ENCODE results near the gene RASGRF2.

Gene RASGRF2

DNA sequence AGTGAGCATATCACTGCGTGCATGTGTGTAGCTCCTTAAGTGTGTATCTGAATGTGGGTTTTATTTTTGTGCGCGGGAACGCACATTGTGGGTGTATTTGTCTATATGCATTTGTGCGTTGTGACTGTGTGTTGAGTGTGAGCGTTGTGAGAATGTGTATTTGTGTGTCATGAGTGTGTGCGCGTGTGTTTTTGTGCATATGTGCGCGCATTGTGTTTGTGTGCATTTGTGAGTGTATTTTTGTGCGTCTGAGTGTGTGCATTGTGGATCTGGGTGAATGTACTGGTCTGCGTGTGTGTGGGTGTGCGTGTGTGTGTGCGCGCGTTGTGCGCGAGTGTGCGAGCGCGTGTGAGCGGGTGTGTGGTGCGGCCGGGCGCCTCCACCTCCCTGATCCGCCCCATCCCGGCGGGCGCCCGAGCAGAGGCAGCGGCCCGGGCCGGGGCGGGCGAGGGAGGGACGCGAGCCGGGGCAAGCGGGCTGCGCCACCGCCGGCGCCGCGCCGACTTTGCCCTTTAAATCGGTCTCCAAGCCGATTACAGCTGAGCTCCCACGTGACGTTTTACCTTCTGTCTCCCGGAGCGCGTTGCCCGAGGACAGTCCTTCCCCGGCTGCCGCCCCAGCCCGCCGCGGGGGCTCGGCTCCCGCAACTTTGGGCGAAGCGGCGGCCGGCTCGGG lies at the start of gene RASGRF2:
RASGRF2 (plus strand) TSS at position 596 of the 675 bp plus-strand sequence. CDS start 376 bp downstream, outside the sequence.
- peak; percentile 44 for DNase-seq (ENCODE audit: low spot score)

DNA sequence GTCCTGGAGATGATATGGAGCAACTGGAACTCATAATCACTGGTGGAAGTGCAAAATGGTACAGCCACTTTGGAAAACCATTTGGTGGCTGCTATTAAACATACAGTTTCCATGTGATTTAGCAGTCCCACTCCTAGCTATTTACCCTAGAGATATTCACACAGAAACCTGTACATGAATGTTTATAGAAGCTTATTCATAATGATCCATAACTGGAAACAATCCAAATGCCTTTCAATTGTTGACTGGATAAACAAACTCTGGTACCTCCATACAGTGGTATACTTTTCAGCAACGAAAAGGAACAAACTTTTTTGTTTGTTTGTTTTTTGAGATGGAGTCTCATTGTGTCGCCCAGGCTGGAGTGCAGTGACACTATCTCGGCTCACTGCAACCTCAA lies 47.7 kb upstream of the RASGRF2 start:
- no peak for DNase-seq (ENCODE audit: low spot score)

- DNase-seq (ENCODE audit: low spot score): no peak
These were observed 44.4 kb upstream of the RASGRF2 start for GRCh38 chr5:80915716-80916115.

GRCh38 chr5:80916676-80917075 lies 43.5 kb upstream of the RASGRF2 start:
- DNase-seq (ENCODE audit: low spot score): no peak

DNA sequence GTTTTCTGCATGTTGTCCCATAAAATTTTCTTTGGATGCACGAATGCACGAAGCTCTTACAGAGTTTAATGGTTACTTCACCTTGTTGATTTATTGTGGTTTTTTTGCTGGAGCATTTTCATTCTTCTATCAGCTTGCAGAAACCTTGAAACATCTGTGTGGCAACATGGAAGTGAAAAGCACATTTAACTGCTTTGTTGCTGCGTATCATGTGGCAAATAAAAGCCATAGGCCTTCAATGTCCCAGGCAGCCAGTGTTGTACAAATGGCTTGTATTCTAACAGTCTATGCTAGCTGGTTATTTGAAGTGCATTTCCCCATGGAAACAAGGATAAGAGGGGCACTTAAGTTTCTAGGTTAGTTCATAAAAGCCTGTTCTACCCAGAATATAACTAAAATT lies 42.5 kb upstream of the RASGRF2 start:
- no peak for DNase-seq (ENCODE audit: low spot score)

GRCh38 chr5:80919678-80920196 lies 40.4 kb upstream of the RASGRF2 start:
- no peak for DNase-seq (ENCODE audit: low spot score)

DNA sequence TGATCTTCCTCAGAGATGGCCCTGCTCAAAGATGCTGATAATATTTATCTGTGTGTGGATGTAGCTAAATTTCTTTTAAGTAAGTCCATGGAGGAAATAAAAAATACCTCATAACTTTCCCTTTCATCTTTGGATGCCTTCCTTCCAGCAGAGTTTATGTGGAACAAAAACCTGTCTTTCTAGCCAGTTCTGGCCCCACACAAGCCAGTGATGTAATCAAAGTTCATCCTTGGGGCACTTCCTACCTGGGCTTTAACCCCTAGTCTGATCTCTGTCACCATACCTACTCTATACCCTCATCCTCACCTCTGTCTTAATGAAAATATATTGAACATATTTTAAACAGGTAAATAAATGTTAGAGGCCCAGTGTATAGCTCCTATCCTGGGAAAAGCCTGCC lies 39.8 kb upstream of the RASGRF2 start:
- DNase-seq (ENCODE audit: low spot score): no peak

DNA sequence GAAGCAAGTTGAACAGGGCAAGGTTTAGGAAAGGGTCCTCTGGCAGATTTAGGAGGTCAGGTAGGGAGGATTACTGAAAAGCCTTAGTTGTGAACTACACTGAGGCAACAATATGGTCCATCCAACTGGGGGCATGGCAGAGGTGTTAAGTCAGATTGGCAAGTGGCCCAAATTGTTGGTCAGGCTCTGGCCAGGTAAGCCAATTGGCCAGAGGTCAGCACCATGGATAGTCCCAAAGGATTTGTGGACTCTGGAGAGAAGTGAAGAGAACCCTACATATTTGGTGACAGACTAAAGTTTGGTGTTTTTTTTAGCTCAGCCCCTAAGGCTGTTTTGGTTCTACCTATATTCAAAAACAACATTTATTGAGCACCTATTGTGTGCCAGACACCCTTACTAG lies 39.1 kb upstream of the RASGRF2 start:
- DNase-seq (ENCODE audit: low spot score): no peak

GRCh38 chr5:80925931-80926330 lies 34.2 kb upstream of the RASGRF2 start:
- DNase-seq (ENCODE audit: low spot score): no peak

DNA sequence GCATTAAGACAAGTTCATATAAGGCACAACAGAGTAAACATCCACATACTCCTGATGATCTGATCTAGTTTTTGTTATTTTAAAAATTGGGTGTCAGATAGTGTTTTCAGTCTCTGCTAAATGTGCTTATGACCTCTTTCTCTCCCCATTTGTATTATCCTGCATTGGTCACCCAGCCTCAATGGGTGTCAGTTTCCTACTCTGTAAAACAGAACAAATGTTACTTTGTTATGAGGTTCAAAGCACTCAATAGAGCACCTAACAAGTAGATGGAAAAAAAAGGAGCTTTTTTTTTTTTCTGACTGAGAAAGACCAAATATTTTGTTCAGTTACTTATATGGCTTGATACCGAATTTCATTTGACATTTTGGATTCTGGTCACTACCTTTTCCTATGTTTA lies 33.6 kb upstream of the RASGRF2 start:
- DNase-seq (ENCODE audit: low spot score): no peak

GRCh38 chr5:80926979-80927656 lies 33.0 kb upstream of the RASGRF2 start:
- no peak for DNase-seq (ENCODE audit: low spot score)

GRCh38 chr5:80928073-80928472 lies 32.1 kb upstream of the RASGRF2 start:
- no peak for DNase-seq (ENCODE audit: low spot score)

GRCh38 chr5:80930940-80931339 lies 29.2 kb upstream of the RASGRF2 start:
- no peak for DNase-seq (ENCODE audit: low spot score)

DNA sequence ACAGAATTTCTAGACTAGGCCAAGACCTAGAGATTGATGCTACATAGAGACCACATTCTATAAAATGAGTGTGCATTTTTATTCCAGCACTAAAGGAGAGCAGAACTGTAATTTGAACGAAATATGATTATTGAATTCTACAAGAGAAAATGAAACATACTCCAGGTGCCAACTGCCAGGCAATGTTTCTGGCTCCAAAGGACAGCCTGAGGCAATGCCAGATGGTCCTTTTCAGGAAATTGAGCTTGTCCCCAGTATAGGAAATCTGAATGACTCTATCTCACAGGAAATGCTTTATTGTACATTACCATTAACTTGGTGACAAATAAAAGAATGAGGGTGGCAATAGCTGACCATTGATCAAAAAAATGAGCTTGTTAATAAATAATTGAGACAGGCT lies 28.8 kb upstream of the RASGRF2 start:
- DNase-seq (ENCODE audit: low spot score): peak; percentile 4

- no peak for DNase-seq (ENCODE audit: low spot score)
These were observed 27.1 kb upstream of the RASGRF2 start for GRCh38 chr5:80933036-80933435.

DNA sequence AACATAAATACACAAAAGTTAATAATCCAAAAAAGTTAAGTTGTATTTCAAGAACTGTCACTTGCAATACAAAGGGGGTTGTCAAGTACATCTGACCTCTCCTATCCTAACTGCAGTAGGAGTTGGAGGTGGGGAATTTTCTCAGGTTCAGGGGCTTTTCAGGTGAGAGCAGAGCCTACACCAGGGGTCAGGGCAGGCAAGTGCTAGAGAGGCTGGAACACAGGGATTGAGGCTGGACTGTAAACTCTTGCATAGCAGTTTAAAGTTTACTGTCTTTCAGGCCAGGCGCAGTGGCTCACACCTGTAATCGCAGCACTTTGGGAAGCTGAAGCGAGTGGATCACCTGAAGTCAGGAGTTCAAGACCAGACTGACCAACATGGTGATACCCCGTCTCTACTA lies 25.4 kb upstream of the RASGRF2 start:
- no peak for DNase-seq (ENCODE audit: low spot score)

DNA sequence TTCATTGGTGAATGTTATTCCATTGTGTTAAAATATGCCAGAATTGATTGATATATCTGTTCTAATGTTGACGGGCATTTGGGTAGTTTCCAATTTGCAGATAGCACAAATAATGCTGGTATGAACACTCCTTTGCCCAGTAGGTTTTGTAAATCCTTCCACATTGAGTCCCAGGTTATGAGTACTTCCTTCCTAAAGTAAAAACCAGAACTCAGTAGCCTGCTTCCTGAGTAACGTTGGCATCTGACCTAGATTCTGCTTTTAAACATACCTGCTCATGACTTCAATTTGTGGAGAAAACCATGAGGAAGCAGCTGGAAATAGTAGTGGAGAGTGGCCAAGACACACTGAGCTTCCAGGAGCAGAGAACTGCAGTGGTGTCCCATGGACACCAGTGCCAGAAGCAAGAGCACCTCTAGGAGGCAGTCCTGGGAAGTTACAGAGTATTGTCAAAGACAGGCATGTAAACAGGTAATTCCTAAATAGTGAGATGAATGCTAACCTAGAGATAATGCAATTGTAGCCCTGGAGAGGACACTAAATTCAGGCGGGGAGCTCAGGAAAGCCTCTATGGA lies 24.3 kb upstream of the RASGRF2 start:
- DNase-seq (ENCODE audit: low spot score): no peak

DNA sequence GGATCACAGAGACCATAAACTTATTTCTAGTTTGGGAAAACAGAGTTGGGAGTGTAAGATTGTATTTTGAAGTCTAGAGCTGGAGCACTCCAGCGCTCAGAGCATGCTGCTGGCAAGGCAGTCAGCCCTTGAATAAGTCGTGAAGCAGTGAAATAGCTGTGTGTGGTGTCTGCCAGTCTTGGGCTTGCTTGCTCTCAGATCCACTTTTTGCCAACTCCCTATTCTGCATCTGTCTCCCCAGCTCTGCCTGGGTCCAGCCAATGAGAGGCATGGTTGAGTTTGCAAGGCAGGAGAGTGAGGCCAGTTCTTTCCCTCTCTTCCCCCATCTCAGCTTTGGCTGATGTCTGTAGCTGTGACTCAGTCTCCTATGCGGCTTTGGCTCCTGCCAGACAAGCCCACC lies 23.3 kb upstream of the RASGRF2 start:
- DNase-seq (ENCODE audit: low spot score): no peak

GRCh38 chr5:80937584-80938356 lies 22.4 kb upstream of the RASGRF2 start:
- DNase-seq (ENCODE audit: low spot score): no peak

DNA sequence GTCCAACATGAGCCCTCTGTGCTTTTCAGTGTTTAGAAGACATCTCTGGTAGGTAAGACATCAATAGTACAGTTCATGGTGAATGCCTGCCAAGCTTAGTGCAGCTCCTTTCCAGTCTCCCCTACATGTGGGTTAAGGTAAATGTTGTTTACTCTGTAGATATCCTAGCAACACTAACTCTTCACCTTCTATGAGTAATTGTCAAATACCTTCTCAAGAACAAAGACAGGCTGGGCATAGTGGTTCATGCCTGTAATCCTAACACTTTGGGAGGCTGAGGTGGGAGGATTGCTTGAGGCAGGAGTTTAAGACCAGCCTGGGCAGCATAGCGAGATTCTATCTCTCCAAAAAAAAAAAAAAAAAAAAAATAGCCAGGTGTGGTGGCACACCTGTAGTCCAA lies 18.7 kb upstream of the RASGRF2 start:
- DNase-seq (ENCODE audit: low spot score): no peak

DNA sequence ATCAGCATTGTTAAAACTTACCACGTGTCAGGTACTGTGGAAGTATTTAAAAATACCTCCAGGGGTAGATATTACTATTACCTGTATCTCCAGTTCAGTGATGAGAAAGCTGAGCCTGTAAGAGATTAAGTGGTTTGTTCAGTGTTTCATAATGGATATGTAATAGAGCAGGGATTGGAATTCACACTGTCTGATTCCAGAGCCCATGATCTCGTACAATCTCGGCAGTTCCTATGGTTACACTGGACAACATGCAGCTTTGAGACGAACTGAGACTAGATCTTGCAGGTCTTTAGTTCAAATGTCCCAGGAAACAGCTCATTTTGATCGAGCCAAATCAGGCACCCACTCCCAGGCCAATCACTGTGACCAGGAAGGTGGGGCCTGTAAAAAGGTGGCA lies 8.8 kb upstream of the RASGRF2 start:
- DNase-seq (ENCODE audit: low spot score): no peak

DNA sequence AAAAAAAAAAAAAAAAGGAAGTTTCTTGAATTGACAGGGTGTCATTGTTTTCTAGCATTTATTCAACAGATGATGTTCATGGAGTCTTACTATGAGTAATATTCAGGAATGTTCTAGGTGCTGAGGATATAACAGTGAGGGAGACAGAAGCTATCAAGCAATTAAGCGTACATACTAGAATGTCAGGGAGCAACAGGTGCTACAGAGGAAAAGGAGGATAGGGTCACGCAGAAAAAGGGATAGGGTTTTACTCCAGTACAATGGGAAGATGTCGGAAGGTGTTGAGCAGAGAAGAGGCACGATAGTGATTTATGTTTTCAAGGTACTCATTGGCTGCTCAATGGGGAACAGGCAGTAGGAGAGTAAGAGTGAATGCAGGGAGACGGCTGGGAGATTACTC lies 6.6 kb upstream of the RASGRF2 start:
- no peak for DNase-seq (ENCODE audit: low spot score)
